ENCODE results near the gene KTN1.

The KTN1 gene

DNA sequence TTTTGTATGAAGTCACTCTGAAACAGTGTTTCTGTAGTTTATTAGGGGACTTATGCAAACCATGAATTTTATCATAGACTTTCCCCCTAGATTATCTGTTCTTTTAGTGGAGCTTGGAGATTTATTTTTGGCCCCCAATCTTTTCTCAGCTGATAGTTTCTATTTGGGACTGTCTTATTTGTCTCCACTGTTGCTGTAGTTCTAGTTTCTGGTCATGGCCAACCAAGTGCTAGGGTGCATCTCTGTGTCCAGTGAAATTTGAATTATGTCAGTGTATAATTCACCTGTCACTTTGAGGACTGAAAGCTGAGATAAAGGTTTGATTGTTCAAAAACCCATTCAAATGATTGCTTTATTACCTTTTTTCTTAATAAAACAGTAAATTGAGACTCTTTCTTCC, 61.3 kb downstream of the KTN1 start:
- no peak for DNase-seq (ENCODE audit: low read depth)
- TF ChIP-seq, protein P1, sequence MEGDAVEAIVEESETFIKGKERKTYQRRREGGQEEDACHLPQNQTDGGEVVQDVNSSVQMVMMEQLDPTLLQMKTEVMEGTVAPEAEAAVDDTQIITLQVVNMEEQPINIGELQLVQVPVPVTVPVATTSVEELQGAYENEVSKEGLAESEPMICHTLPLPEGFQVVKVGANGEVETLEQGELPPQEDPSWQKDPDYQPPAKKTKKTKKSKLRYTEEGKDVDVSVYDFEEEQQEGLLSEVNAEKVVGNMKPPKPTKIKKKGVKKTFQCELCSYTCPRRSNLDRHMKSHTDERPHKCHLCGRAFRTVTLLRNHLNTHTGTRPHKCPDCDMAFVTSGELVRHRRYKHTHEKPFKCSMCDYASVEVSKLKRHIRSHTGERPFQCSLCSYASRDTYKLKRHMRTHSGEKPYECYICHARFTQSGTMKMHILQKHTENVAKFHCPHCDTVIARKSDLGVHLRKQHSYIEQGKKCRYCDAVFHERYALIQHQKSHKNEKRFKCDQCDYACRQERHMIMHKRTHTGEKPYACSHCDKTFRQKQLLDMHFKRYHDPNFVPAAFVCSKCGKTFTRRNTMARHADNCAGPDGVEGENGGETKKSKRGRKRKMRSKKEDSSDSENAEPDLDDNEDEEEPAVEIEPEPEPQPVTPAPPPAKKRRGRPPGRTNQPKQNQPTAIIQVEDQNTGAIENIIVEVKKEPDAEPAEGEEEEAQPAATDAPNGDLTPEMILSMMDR (IDR thresholded peaks at IDR 0.05; ENCODE audit: low read length, missing control alignments), result no peak
- H3K4me3 ChIP-seq (replicated peaks; ENCODE audit: low read depth, low read length), result no peak overlapping the region

DNA sequence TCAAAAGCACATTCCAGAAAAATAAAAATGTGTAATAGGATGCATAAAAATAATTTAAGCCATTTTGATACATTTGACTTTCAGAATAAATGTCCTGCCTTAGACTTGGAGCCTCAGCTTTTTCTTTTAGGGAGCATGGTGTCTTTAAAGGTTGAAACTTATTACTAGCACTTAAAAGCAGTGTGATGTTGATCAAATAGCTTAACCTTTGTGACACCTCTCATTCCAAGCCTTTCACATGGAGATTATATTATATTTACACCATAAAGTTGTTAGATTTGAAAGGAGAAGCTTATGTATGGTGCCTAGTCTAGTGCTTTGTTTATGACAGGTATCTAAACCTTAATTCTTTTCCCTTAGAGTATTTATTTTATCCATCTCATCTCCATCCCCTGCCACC, 61.9 kb downstream of the KTN1 start:
- TF ChIP-seq, protein P1 (IDR thresholded peaks at IDR 0.05; ENCODE audit: low read length, missing control alignments), result no peak
- DNase-seq (ENCODE audit: low read depth), result no peak
- H3K4me3 ChIP-seq (replicated peaks; ENCODE audit: low read depth, low read length), result no peak overlapping the region

DNA sequence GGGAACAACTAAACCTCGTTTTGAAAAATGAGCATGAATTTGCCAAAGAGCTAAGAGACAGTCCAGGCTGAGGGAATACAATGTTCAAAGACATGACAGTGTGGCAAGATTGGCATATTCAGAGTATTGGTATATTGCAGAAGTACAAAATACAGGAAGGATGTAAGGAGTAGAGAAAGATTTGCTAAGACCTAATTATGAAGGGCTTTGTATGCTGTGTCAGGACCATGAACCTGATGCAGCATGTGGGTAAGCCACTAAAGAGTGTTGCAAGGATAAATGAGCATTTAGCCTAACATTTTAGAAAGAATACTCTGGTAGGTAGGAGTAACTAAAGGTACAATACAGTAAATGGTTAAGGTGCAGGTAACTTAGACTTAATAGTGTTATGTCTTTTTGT, 65.1 kb downstream of the KTN1 start:
- DNase-seq (ENCODE audit: low read depth), result no peak
- no peak overlapping the region for H3K4me3 ChIP-seq (replicated peaks; ENCODE audit: low read depth, low read length)
- TF ChIP-seq, protein P1 (IDR thresholded peaks at IDR 0.05; ENCODE audit: low read length, missing control alignments), result no peak

DNA sequence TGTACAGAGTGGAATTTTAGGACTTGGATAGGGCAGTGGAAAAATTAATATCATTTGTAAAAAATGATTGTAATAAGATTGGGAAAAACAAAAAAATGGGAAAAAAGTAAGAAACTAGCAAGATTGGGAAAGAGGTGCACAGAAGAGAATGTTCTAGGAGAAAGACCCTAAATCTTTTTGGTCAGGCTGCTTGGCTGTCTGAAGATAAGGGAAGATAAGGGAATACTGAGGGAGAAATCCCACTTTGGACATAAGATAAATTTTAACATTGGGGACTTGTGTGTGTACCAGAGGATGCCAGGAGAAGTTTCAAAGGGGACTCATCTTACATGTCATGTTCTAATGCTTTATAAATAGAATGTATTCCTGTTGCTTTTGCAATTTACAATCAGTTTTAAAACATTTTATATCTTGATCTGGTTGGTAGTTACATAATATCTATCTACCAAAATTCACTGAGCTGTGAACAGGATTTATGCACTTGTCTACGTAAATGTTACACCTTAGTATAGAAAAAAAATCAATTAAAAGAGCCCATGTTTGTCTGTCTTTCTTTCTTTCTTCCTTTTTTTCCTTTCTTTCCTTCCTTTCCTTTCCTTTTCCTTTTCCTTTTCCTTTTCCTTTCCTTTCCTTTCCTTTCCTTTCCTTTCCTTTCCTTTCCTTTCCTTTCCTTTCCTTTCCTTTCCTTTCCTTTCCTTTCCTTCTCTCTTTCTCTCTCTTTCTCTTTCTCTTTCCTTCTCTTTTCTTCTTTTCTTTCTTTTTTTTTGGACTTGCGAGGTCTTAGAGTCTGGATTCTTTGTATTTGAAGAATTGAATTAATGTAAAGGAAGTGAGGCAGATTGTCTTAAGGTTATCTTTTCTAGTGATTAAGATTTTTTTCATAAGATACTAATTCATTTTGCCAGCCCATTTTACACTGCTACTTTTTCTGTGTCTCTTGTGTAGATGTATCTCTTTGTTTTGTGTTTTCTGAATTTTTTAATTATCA, 66.1 kb downstream of the KTN1 start:
- no peak overlapping the region for H3K4me3 ChIP-seq (replicated peaks; ENCODE audit: low read depth, low read length)

DNA sequence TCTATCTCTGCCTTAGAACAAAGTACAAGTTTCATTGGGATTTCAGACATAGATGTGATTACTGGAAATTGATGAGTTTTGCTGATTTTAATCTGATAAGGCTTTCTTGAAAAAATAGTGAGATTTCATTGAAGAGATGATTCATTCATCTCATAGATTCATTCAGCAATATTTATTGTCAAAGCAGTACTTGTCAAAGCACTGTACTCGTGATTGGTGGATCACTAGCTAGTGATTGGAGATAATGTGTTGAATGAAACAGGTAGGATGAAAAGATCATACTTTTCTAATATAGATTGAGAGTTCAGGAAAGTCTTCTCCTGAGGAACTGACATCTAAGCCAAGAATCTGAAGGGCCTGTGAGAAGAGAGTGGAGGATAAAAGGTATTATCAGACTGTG, 71.0 kb downstream of the KTN1 start:
- DNase-seq (ENCODE audit: low read depth), result no peak
- no peak overlapping the region for H3K4me3 ChIP-seq (replicated peaks; ENCODE audit: low read depth, low read length)
- TF ChIP-seq, protein P1 (IDR thresholded peaks at IDR 0.05; ENCODE audit: low read length, missing control alignments), result no peak

More for the DNA sequence above, 66.1 kb downstream of the KTN1 start:
- TF ChIP-seq, protein P1 (IDR thresholded peaks at IDR 0.05; ENCODE audit: low read length, missing control alignments), result no peak
- no peak for DNase-seq (ENCODE audit: low read depth)

DNA sequence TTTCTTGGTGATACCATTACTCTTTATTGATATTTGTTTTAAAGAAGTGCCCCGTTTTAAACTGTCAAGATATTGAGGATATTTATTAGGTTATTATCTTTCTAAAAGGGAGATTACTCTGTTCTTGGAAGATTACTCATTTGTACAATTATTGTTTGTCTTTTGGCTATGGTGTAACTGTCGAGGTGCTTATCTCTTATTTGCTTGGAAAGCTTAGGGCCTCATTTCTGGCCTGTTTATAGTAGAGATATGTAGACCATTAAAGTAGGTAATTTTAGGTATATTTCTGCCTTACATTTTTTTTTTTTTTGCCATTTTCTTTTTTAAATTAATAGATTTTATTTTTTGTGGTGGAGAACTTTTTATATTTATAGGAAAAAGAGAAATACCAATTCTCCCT, 74.2 kb downstream of the KTN1 start:
- peak; percentile 28 for DNase-seq (ENCODE audit: low read depth)
- H3K4me3 ChIP-seq (replicated peaks; ENCODE audit: low read depth, low read length), result no peak overlapping the region
- TF ChIP-seq, protein P1 (IDR thresholded peaks at IDR 0.05; ENCODE audit: low read length, missing control alignments), result no peak

All from fibroblast of pulmonary artery (primary cell).